SU-DHL-6 (cell line): ENCODE results near the gene RNF5.

ENCODE experiments used
- H2AFZ ChIP-seq: fragments of 200-600 bp; sonication (generic); 2 replicates; pipeline ENCODE4 v1.6.1; 2014; ENCODE audit warnings: low read depth, mild to moderate bottlenecking, moderate library complexity, mixed read lengths, antibody characterized with exemption, low read length; ENCODE audit not compliant: severe bottlenecking
- H3F3A ChIP-seq: fragments of 200-600 bp; shearing (Covaris generic); 2 replicates; pipeline ENCODE4 v1.6.0; 2016; ENCODE audit warnings: antibody characterized with exemption, mild to moderate bottlenecking; ENCODE audit not compliant: insufficient read depth
- H3K27ac ChIP-seq: fragments of 200-600 bp; sonication (generic); 2 replicates; pipeline ENCODE4 v1.5.1; 2016; ENCODE audit warnings: low read depth, mild to moderate bottlenecking, low read length, moderate library complexity, mixed read lengths
- H3K27me3 ChIP-seq: fragments of 200-600 bp; sonication (generic), shearing (Covaris generic); 2 replicates; pipeline ENCODE4 v1.6.0; 2014; ENCODE audit warnings: mild to moderate bottlenecking, low read length
- H3K36me3 ChIP-seq: fragments of 200-600 bp; sonication (generic); 2 replicates; pipeline ENCODE4 v1.6.1; 2014; ENCODE audit warnings: mild to moderate bottlenecking, low read length, mixed read lengths
- H3K4me2 ChIP-seq: fragments of 300-600, 200-600 bp; shearing (Covaris generic), sonication (generic); 2 replicates; pipeline ENCODE4 v1.6.0; 2014; ENCODE audit warnings: low read length, low read depth, mild to moderate bottlenecking; ENCODE audit not compliant: poor library complexity, severe bottlenecking
- H3K4me3 ChIP-seq: fragments of 200-600 bp; sonication (generic); 2 replicates; pipeline ENCODE4 v1.5.1; 2014; ENCODE audit warnings: antibody characterized with exemption, low read length, mild to moderate bottlenecking, mixed read lengths; ENCODE audit not compliant: insufficient read depth, poor library complexity, severe bottlenecking
- H3K79me2 ChIP-seq: fragments of 200-600 bp; sonication (generic); 2 replicates; pipeline ENCODE4 v1.6.1; 2014; ENCODE audit warnings: mild to moderate bottlenecking, low read length, moderate library complexity; ENCODE audit not compliant: insufficient read depth
- H3K9ac ChIP-seq: fragments of 200-600 bp; sonication (generic); 2 replicates; pipeline ENCODE4 v1.7.0; 2014; ENCODE audit warnings: mild to moderate bottlenecking, low read length
- H3K9me2 ChIP-seq: fragments of 200-600 bp; sonication (generic); replicated peaks from 2 replicates; pipeline ENCODE4 v1.6.1; 2014; ENCODE audit warnings: low read length; ENCODE audit not compliant: insufficient read depth
- H3K9me3 ChIP-seq: fragments of 200-600 bp; sonication (generic); 2 replicates; pipeline ENCODE4 v1.6.1; 2014; ENCODE audit warnings: low read length, mixed read lengths; ENCODE audit not compliant: insufficient read depth
- H4K20me1 ChIP-seq: fragments of 200-600 bp; sonication (generic); 2 replicates; pipeline ENCODE4 v1.6.1; 2014; ENCODE audit warnings: low read depth, mild to moderate bottlenecking, antibody characterized with exemption, low read length, moderate library complexity, mixed read lengths
- CTCF ChIP-seq: fragments of 200-600 bp; sonication (generic); IDR thresholded peaks from one replicate; pipeline ENCODE4 v1.5.1; 2017; ENCODE audit warnings: antibody characterized with exemption, mild to moderate bottlenecking, low read length, moderate library complexity; ENCODE audit not compliant: insufficient read depth, poor library complexity, severe bottlenecking
- EZH2phosphoT487 ChIP-seq: fragments of 200-600 bp; sonication (generic), shearing (Covaris generic); conservative IDR thresholded peaks from 2 replicates; pipeline ENCODE4 v1.6.1; 2018; ENCODE audit warnings: mild to moderate bottlenecking, antibody characterized with exemption, low read length, moderate library complexity, mixed read lengths

The RNF5 gene

GRCh38 chr6:32151181-32151862 lies 26.9 kb upstream of the RNF5 start:
- TF ChIP-seq EZH2phosphoT487, result no peak
- TF ChIP-seq CTCF, result no peak
- Histone ChIP-seq H3F3A (peaks cover 8% of the 10 kb centered on the region; the same call in 1 of the 2 replicates), H3K27me3 (no peaks in the 10 kb centered on the region), H3K9me2 (no peaks in the 10 kb centered on the region), H3K27ac (no peak overlapping the region), H3K4me3 (no peak overlapping the region), H2AFZ (no peak overlapping the region), H3K9me3 (no peaks in the 10 kb centered on the region), H3K9ac (no peak overlapping the region), H3K36me3 (no peaks in the 10 kb centered on the region), H3K4me2 (no peak overlapping the region), H4K20me1 (no peaks in the 10 kb centered on the region), H3K79me2 (no peaks in the 10 kb centered on the region)

GRCh38 chr6:32151863-32152768 lies 26.1 kb upstream of the RNF5 start, which contains the start of gene PRRT1:
PRRT1 (minus strand) TSS chr6:32151939; CDS start chr6:32151827, 112 bp downstream.
- no peak within 1 kb of the TSS for H3K27ac ChIP-seq
- TF ChIP-seq CTCF, result no peak
- no peak for TF ChIP-seq EZH2phosphoT487

GRCh38 chr6:32152769-32153563 lies 25.2 kb upstream of the RNF5 start:
- TF ChIP-seq EZH2phosphoT487 (no peak), CTCF (no peak)
- Histone ChIP-seq H3F3A (peaks cover 8% of the 10 kb centered on the region; the same call in 1 of the 2 replicates), H3K4me3 (no peak overlapping the region), H3K9me2 (no peaks in the 10 kb centered on the region), H3K79me2 (no peaks in the 10 kb centered on the region), H4K20me1 (no peaks in the 10 kb centered on the region), H3K36me3 (no peaks in the 10 kb centered on the region), H3K4me2 (no peak overlapping the region), H2AFZ (peak overlapping the region; percentile 78), H3K9me3 (no peaks in the 10 kb centered on the region), H3K27me3 (no peaks in the 10 kb centered on the region), H3K9ac (no peak overlapping the region), H3K27ac (no peak overlapping the region)

More at GRCh38 chr6:32151863-32152768, 26.1 kb upstream of the RNF5 start, which contains the start of gene PRRT1:
- Histone ChIP-seq H3K9me2 (no peaks in the 10 kb centered on the region), H3K27me3 (no peaks in the 10 kb centered on the region), H4K20me1 (no peaks in the 10 kb centered on the region), H3K36me3 (no peaks in the 10 kb centered on the region), H3K9me3 (no peaks in the 10 kb centered on the region), H2AFZ (no peak within 1 kb of the TSS), H3F3A (peaks cover 8% of the 10 kb centered on the region; the same call in 1 of the 2 replicates), H3K9ac (no peak within 1 kb of the TSS), H3K4me3 (no peak within 1 kb of the TSS), H3K79me2 (no peaks in the 10 kb centered on the region), H3K4me2 (no peak within 1 kb of the TSS)
